Measurements from ENCODE around the gene UBL3. TPM values are rescaled to one million over a fixed set of nuclear protein-coding genes. Genes with fewer than 3 reads are reported as not detected.

The UBL3 gene
- total RNA-seq, 1 donor from 2014 or later, result 37.7 TPM

- TF ChIP-seq CTCF (conservative IDR thresholded peaks at IDR 0.05), result no peak
- Mint-ChIP-seq H3K27ac (no peak overlapping the region), H3K4me3 (no peak overlapping the region), H3K4me1 (ENCODE audit: unreplicated experiment) (peaks cover 20% of the 10 kb centered on the region), H3K36me3 (no peaks in the 10 kb centered on the region), H3K27me3 (peaks cover 11% of the 10 kb centered on the region), H3K9me3 (no peaks in the 10 kb centered on the region)
- DNase-seq (ENCODE audit: extremely low spot score, unreplicated experiment), result no peak
Observed at GRCh38 chr13:29746148-29746677, 104.2 kb downstream of the UBL3 start.

- Mint-ChIP-seq H3K27me3 (peaks cover 11% of the 10 kb centered on the region), H3K9me3 (no peaks in the 10 kb centered on the region), H3K27ac (no peak overlapping the region), H3K36me3 (no peaks in the 10 kb centered on the region), H3K4me1 (ENCODE audit: unreplicated experiment) (peaks cover 25% of the 10 kb centered on the region), H3K4me3 (no peak overlapping the region)
- no peak for DNase-seq (ENCODE audit: extremely low spot score, unreplicated experiment)
- no peak for TF ChIP-seq CTCF (conservative IDR thresholded peaks at IDR 0.05)
Observed at GRCh38 chr13:29745704-29746103, 104.7 kb downstream of the UBL3 start.

GRCh38 chr13:29743201-29743786, 107.1 kb downstream of the UBL3 start:
- peak overlapping the region; percentile 57 for H3K27ac Mint-ChIP-seq
- H3K36me3 Mint-ChIP-seq, result no peaks in the 10 kb centered on the region

GRCh38 chr13:29740961-29741360, 109.5 kb downstream of the UBL3 start:
- H3K27me3 Mint-ChIP-seq, result peaks cover 9% of the 10 kb centered on the region
- H3K36me3 Mint-ChIP-seq, result no peaks in the 10 kb centered on the region
- H3K4me1 Mint-ChIP-seq (ENCODE audit: unreplicated experiment), result peaks cover 25% of the 10 kb centered on the region
- DNase-seq (ENCODE audit: extremely low spot score, unreplicated experiment), result no peak
- no peak overlapping the region for H3K4me3 Mint-ChIP-seq
- no peak overlapping the region for H3K27ac Mint-ChIP-seq
- no peak for TF ChIP-seq CTCF (conservative IDR thresholded peaks at IDR 0.05)
- H3K9me3 Mint-ChIP-seq, result no peaks in the 10 kb centered on the region

More at GRCh38 chr13:29743201-29743786, 107.1 kb downstream of the UBL3 start:
- no peak for DNase-seq (ENCODE audit: extremely low spot score, unreplicated experiment)
- TF ChIP-seq CTCF (conservative IDR thresholded peaks at IDR 0.05), result no peak
- Mint-ChIP-seq H3K4me1 (ENCODE audit: unreplicated experiment) (peaks cover 25% of the 10 kb centered on the region), H3K9me3 (no peaks in the 10 kb centered on the region), H3K27me3 (peaks cover 11% of the 10 kb centered on the region), H3K4me3 (peak overlapping the region; percentile 15)

GRCh38 chr13:29737061-29737460, 113.4 kb downstream of the UBL3 start:
- no peak overlapping the region for H3K4me3 Mint-ChIP-seq
- H3K36me3 Mint-ChIP-seq, result no peaks in the 10 kb centered on the region
- peaks cover 12% of the 10 kb centered on the region for H3K27me3 Mint-ChIP-seq
- peaks cover 18% of the 10 kb centered on the region for H3K4me1 Mint-ChIP-seq (ENCODE audit: unreplicated experiment)
- H3K27ac Mint-ChIP-seq, result no peak overlapping the region
- DNase-seq (ENCODE audit: extremely low spot score, unreplicated experiment), result no peak
- no peak for TF ChIP-seq CTCF (conservative IDR thresholded peaks at IDR 0.05)
- peaks cover 11% of the 10 kb centered on the region for H3K9me3 Mint-ChIP-seq
